HG03196 (cell line): ENCODE measurements around the gene GPC4.
"Not testable (repeated sequence)": the region's sequence is repeated elsewhere in the genome, so short reads cannot be mapped to it uniquely, and the experiment has no call there.

Source experiments
- ATAC-seq: cut with Tn5 transposase; IDR thresholded peaks from one replicate; pipeline ENCODE4 v1.9.1; 2021; ENCODE audit not compliant: unreplicated experiment

The GPC4 gene

GRCh38 chrX:133369065-133369464, 46.2 kb downstream of the GPC4 start:
- no peak for ATAC-seq

- no peak for ATAC-seq
These were observed 48.6 kb downstream of the GPC4 start for GRCh38 chrX:133366735-133367134.

- ATAC-seq: no peak
These were observed 49.2 kb downstream of the GPC4 start for GRCh38 chrX:133365871-133366611.

- no peak for ATAC-seq
These were observed 50.4 kb downstream of the GPC4 start for GRCh38 chrX:133364865-133365264.

- ATAC-seq: no peak
These were observed 51.1 kb downstream of the GPC4 start for GRCh38 chrX:133364196-133364595.

GRCh38 chrX:133362538-133362937, 52.8 kb downstream of the GPC4 start:
- ATAC-seq: no peak

- no peak for ATAC-seq
These were observed 55.8 kb downstream of the GPC4 start for GRCh38 chrX:133359466-133359865.

GRCh38 chrX:133353233-133353632, 62.1 kb downstream of the GPC4 start:
- no peak for ATAC-seq

GRCh38 chrX:133350751-133351150, 64.5 kb downstream of the GPC4 start:
- ATAC-seq: no peak

- ATAC-seq: no peak
These were observed 69.3 kb downstream of the GPC4 start for GRCh38 chrX:133346026-133346425.

- ATAC-seq: no peak
These were observed 75.7 kb downstream of the GPC4 start for GRCh38 chrX:133339566-133339965.

GRCh38 chrX:133337250-133337649, 78.0 kb downstream of the GPC4 start:
- no peak for ATAC-seq

GRCh38 chrX:133335027-133335426, 80.3 kb downstream of the GPC4 start:
- ATAC-seq: no peak

- no peak for ATAC-seq
These were observed 82.0 kb downstream of the GPC4 start for GRCh38 chrX:133333154-133333750.

- no peak for ATAC-seq
These were observed 82.6 kb downstream of the GPC4 start for GRCh38 chrX:133332737-133333136.

GRCh38 chrX:133330956-133331355, 84.3 kb downstream of the GPC4 start:
- no peak for ATAC-seq

- no peak for ATAC-seq
These were observed 89.9 kb downstream of the GPC4 start for GRCh38 chrX:133325422-133325821.

GRCh38 chrX:133323431-133323830, 91.9 kb downstream of the GPC4 start:
- no peak for ATAC-seq

GRCh38 chrX:133322269-133322668, 93.0 kb downstream of the GPC4 start:
- not testable (repeated sequence) for ATAC-seq

- no peak for ATAC-seq
These were observed 93.8 kb downstream of the GPC4 start for GRCh38 chrX:133321451-133321850.

GRCh38 chrX:133314281-133314680, 101.0 kb downstream of the GPC4 start:
- ATAC-seq: no peak

- no peak for ATAC-seq
These were observed 106.8 kb downstream of the GPC4 start for GRCh38 chrX:133308499-133308897.
